ENCODE data around the gene PTTG1. TPM values are rescaled to one million over a fixed set of nuclear protein-coding genes. Genes with fewer than 3 reads are reported as not detected.

The PTTG1 gene
- total and polyA plus RNA-seq, 2 donors (not counting 1 experiment from before 2014, with no cell fraction given) = 8.1 to 15.4 TPM

Small RNAs within 50 kb of the gene (small RNA-seq; reads per million reads assigned to genes)
- not detected for gene MIR3142 (ENCODE audit: insufficient read length, low read depth, low replicate concordance)

Other genes starting within 250 kb of the PTTG1 start
- not detected in 2 replicates for gene FABP6, start 192.3 kb upstream of the PTTG1 start, total RNA-seq
- gene FABP6, start 192.3 kb upstream of the PTTG1 start, polyA plus RNA-seq = not detected in 2 replicates
- 0.36 and 0.67 TPM in 2 replicates for gene CCNJL, start 109.3 kb upstream of the PTTG1 start, total RNA-seq
- 0.03 and 0.06 TPM in 2 replicates for gene CCNJL, start 109.3 kb upstream of the PTTG1 start, polyA plus RNA-seq
- not detected in 2 replicates for gene C1QTNF2, start 51.2 kb upstream of the PTTG1 start, total RNA-seq
- gene C1QTNF2, start 51.2 kb upstream of the PTTG1 start, polyA plus RNA-seq = not detected in 2 replicates
- gene FAM200C, start 21.8 kb upstream of the PTTG1 start, total RNA-seq = 1.3 TPM in 2 replicates
- 0.23 and 0.28 TPM in 2 replicates for gene FAM200C, start 21.8 kb upstream of the PTTG1 start, polyA plus RNA-seq
- gene SLU7, start 2.8 kb upstream of the PTTG1 start, total RNA-seq = 68.3 and 83.2 TPM in 2 replicates
- gene SLU7, start 2.8 kb upstream of the PTTG1 start, polyA plus RNA-seq = 30.8 and 80.7 TPM in 2 replicates

Data from B cell (primary cell).